ENCODE data around the gene ABCA2. TPM values are rescaled to one million over a fixed set of nuclear protein-coding genes. Genes with fewer than 3 reads are reported as not detected.

The ABCA2 gene
- total RNA-seq, 1 experiment from 2014 or later: 114 TPM

GRCh38 chr9:137032858-137033257 is 4.8 kb upstream of the ABCA2 start:
- H3K9me2 ChIP-seq (ENCODE audit: insufficient read depth): no peaks in the 10 kb centered on the region
- BruUV-seq (replicated peaks): no TSS peak
- POLR2A ChIA-PET: no interaction called here
- H3K36me3 ChIP-seq (ENCODE audit: control insufficient read depth in 1 of 2, insufficient read depth in 2 of 2, low read length in 2 of 2): no peaks in the 10 kb centered on the region
- H3K27me3 ChIP-seq (ENCODE audit: insufficient read depth, low read length): no peaks in the 10 kb centered on the region
- no peak overlapping the region for H3K9ac ChIP-seq (ENCODE audit: low read length)
- peaks cover 17 to 36% of the 10 kb centered on the region in 2 experiments for H3K4me1 ChIP-seq (ENCODE audit: control insufficient read depth in 1 of 2, insufficient read depth in 2 of 2, low read length in 2 of 2)
- no peak overlapping the region for H3K4me3 ChIP-seq (replicated peaks in 1 of 2; ENCODE audit: low read depth in 1 of 2, low read length in 2 of 2)
- no peak overlapping the region for H3K27ac ChIP-seq (ENCODE audit: low read depth, low read length)
- H3K79me2 ChIP-seq (ENCODE audit: insufficient read depth, low read length): no peaks in the 10 kb centered on the region
- H3K4me2 ChIP-seq (ENCODE audit: low read length): no peak overlapping the region
- no peak overlapping the region for H2AFZ ChIP-seq (ENCODE audit: low read depth, low read length, poor library complexity, severe bottlenecking)
- no peak for DNase-seq (ENCODE audit: low read depth, low spot score)
- no peaks in the 10 kb centered on the region for H3K9me3 ChIP-seq (ENCODE audit: control insufficient read depth in 1 of 2, insufficient read depth in 1 of 2, low read depth in 1 of 2, low read length in 2 of 2)
- no peak for ATAC-seq
- CTCF ChIA-PET: no interaction called here
- TF ChIP-seq ZNF274 (IDR thresholded peaks at IDR 0.05; ENCODE audit: low read depth, low read length) (no peak), SP1 (IDR thresholded peaks at IDR 0.05; ENCODE audit: low read depth) (no peak)
- intact Hi-C loops (cut with micrococcal nuclease): no loop called here
- RAD21 ChIA-PET (ENCODE audit: low non-redundant PET in 1 of 2, low total read pairs in 2 of 2, uncharacterized antibody in 2 of 2, unreplicated experiment in 2 of 2): no interaction called here
- H4K20me1 ChIP-seq (ENCODE audit: insufficient read depth): no peaks in the 10 kb centered on the region

GRCh38 chr9:137031904-137032640 is 4.0 kb upstream of the ABCA2 start, which contains the start of gene FUT7:
TSS of gene FUT7 (minus strand) at chr9:137032088. CDS start at chr9:137031991, 97 bp downstream.
- ATAC-seq (no peak), DNase-seq (ENCODE audit: low read depth, low spot score) (no peak)
- RAD21 ChIA-PET (ENCODE audit: low non-redundant PET in 1 of 2, low total read pairs in 2 of 2, uncharacterized antibody in 2 of 2, unreplicated experiment in 2 of 2): interaction anchor here in 1 of 2 experiments (0.7 kb wide), 1 partner anchor 15 kb away, joined by 5 read pairs; no protein-coding TSS in a partner anchor
- no peak within 1 kb of the TSS for H3K9ac ChIP-seq (ENCODE audit: low read length)
- H3K4me3 ChIP-seq (replicated peaks in 1 of 2; ENCODE audit: low read depth in 1 of 2, low read length in 2 of 2): no peak within 1 kb of the TSS
- H3K9me3 ChIP-seq (ENCODE audit: control insufficient read depth in 1 of 2, insufficient read depth in 1 of 2, low read depth in 1 of 2, low read length in 2 of 2): no peaks in the 10 kb centered on the region
- POLR2A ChIA-PET: no interaction called here
- H3K9me2 ChIP-seq (ENCODE audit: insufficient read depth): no peaks in the 10 kb centered on the region
- H3K4me1 ChIP-seq (ENCODE audit: control insufficient read depth in 1 of 2, insufficient read depth in 2 of 2, low read length in 2 of 2): peaks cover 19 to 41% of the 10 kb centered on the region in 2 experiments
- TF ChIP-seq SIN3A (IDR thresholded peaks at IDR 0.05; ENCODE audit: low read depth) (no peak), EGR1 (IDR thresholded peaks at IDR 0.05; ENCODE audit: low read depth) (no peak)
- no peaks in the 10 kb centered on the region for H4K20me1 ChIP-seq (ENCODE audit: insufficient read depth)
- H3K36me3 ChIP-seq (ENCODE audit: control insufficient read depth in 1 of 2, insufficient read depth in 2 of 2, low read length in 2 of 2): no peaks in the 10 kb centered on the region
- CTCF ChIA-PET: interaction anchor here (0.8 kb wide), 2 partner anchors 84 to 190 kb away, joined by 3 to 4 read pairs; partner anchors contain the start of gene AJM1
- BruUV-seq (replicated peaks): no TSS peak
- H3K79me2 ChIP-seq (ENCODE audit: insufficient read depth, low read length): peaks cover 6% of the 10 kb centered on the region; the same call in 1 of the 2 replicates
- no peak within 1 kb of the TSS for H3K27ac ChIP-seq (ENCODE audit: low read depth, low read length)
- no peaks in the 10 kb centered on the region for H3K27me3 ChIP-seq (ENCODE audit: insufficient read depth, low read length)
- H3K4me2 ChIP-seq (ENCODE audit: low read length): no peak within 1 kb of the TSS
- intact Hi-C loops (cut with micrococcal nuclease): no loop called here
- no peak within 1 kb of the TSS for H2AFZ ChIP-seq (ENCODE audit: low read depth, low read length, poor library complexity, severe bottlenecking)

Data from HCT116 (cell line).